ENCODE measurements around the gene RUBCNL.
"Not testable (repeated sequence)": the region's sequence is repeated elsewhere in the genome, so short reads cannot be mapped to it uniquely, and the experiment has no call there.

The RUBCNL gene

GRCh38 chr13:46387064-46387851 lies at the start of gene RUBCNL:
RUBCNL (minus strand) TSS chr13:46387252; CDS start chr13:46372475, 14,777 bp downstream.
- no peaks in the 10 kb centered on the region for H4K20me1 ChIP-seq (ENCODE audit: insufficient read depth, low read length)
- no peaks in the 10 kb centered on the region for H3K9me3 ChIP-seq (ENCODE audit: low read length)
- peak within 1 kb of the TSS; percentile 94 for H3K27ac ChIP-seq (ENCODE audit: low read depth, low read length, poor library complexity, severe bottlenecking)
- peak within 1 kb of the TSS; percentile 84 for H3K4me2 ChIP-seq (ENCODE audit: low read length)
- no peaks in the 10 kb centered on the region for H3K9me2 ChIP-seq (ENCODE audit: low read depth, low read length)
- no peaks in the 10 kb centered on the region for H3K27me3 ChIP-seq (ENCODE audit: insufficient read depth, low read length)
- H2AFZ ChIP-seq (ENCODE audit: low read length): no peak within 1 kb of the TSS
- peak within 1 kb of the TSS; percentile 98 for H3K9ac ChIP-seq (ENCODE audit: low read length)
- peak within 1 kb of the TSS; percentile 89 for H3K4me3 ChIP-seq (ENCODE audit: low read depth, low read length, poor library complexity, severe bottlenecking)
- peaks cover 60% of the 10 kb centered on the region for H3K79me2 ChIP-seq (ENCODE audit: insufficient read depth, low read length)
- H3K4me1 ChIP-seq (ENCODE audit: insufficient read depth, low read length, severe bottlenecking): peaks cover 76% of the 10 kb centered on the region
- peak; percentile 40; the same call in 1 of the 2 replicates for TF ChIP-seq CTCF (IDR thresholded peaks at IDR 0.05; ENCODE audit: low read length)
- TF ChIP-seq EZH2 (IDR thresholded peaks at IDR 0.05; ENCODE audit: borderline replicate concordance, low read length): no peak
- H3F3A ChIP-seq (ENCODE audit: insufficient read depth, low read length): peaks cover 22% of the 10 kb centered on the region; the same call in 1 of the 2 replicates
- peaks cover 30% of the 10 kb centered on the region for H3K36me3 ChIP-seq (ENCODE audit: insufficient read depth, low read length)

GRCh38 chr13:46429558-46429957 lies 42.5 kb upstream of the RUBCNL start:
- not testable (repeated sequence) for H3K4me1 ChIP-seq (ENCODE audit: insufficient read depth, low read length, severe bottlenecking); H3K9me3 ChIP-seq (ENCODE audit: low read length); H3K27ac ChIP-seq (ENCODE audit: low read depth, low read length, poor library complexity, severe bottlenecking); H3K79me2 ChIP-seq (ENCODE audit: insufficient read depth, low read length); H3K36me3 ChIP-seq (ENCODE audit: insufficient read depth, low read length); H4K20me1 ChIP-seq (ENCODE audit: insufficient read depth, low read length); H3K4me2 ChIP-seq (ENCODE audit: low read length); H3K27me3 ChIP-seq (ENCODE audit: insufficient read depth, low read length); H3K4me3 ChIP-seq (ENCODE audit: low read depth, low read length, poor library complexity, severe bottlenecking); H3F3A ChIP-seq (ENCODE audit: insufficient read depth, low read length); H3K9ac ChIP-seq (ENCODE audit: low read length); H3K9me2 ChIP-seq (ENCODE audit: low read depth, low read length); H2AFZ ChIP-seq (ENCODE audit: low read length)

GRCh38 chr13:46405457-46405856 lies 18.4 kb upstream of the RUBCNL start:
- Histone ChIP-seq H3K9ac (ENCODE audit: low read length) (no peak overlapping the region), H4K20me1 (ENCODE audit: insufficient read depth, low read length) (no peaks in the 10 kb centered on the region), H3K4me3 (ENCODE audit: low read depth, low read length, poor library complexity, severe bottlenecking) (no peak overlapping the region), H3K9me3 (ENCODE audit: low read length) (peaks cover 6% of the 10 kb centered on the region; the same call in 1 of the 2 replicates), H3K27ac (ENCODE audit: low read depth, low read length, poor library complexity, severe bottlenecking) (peak overlapping the region; percentile 99), H3K9me2 (ENCODE audit: low read depth, low read length) (no peaks in the 10 kb centered on the region), H3K36me3 (ENCODE audit: insufficient read depth, low read length) (no peaks in the 10 kb centered on the region), H3K4me2 (ENCODE audit: low read length) (no peak overlapping the region), H3K27me3 (ENCODE audit: insufficient read depth, low read length) (no peaks in the 10 kb centered on the region), H2AFZ (ENCODE audit: low read length) (no peak overlapping the region), H3K79me2 (ENCODE audit: insufficient read depth, low read length) (no peaks in the 10 kb centered on the region), H3K4me1 (ENCODE audit: insufficient read depth, low read length, severe bottlenecking) (peaks cover 53% of the 10 kb centered on the region), H3F3A (ENCODE audit: insufficient read depth, low read length) (peaks cover 18% of the 10 kb centered on the region)
- TF ChIP-seq CTCF (IDR thresholded peaks at IDR 0.05; ENCODE audit: low read length) (no peak), EZH2 (IDR thresholded peaks at IDR 0.05; ENCODE audit: borderline replicate concordance, low read length) (no peak)
